Sigmoid colon (tissue), 7 donors: ENCODE results near the gene GOT1. TPM values are rescaled to one million over a fixed set of nuclear protein-coding genes. Genes with fewer than 3 reads are reported as not detected.

ENCODE experiments used
- DNase-seq: peaks from one replicate; pipeline ENCODE4 v3.0.0-alpha.2; 2019
- H3K27ac ChIP-seq, 4 donors: fragments of 200-600 bp; sonication (generic); one replicate each; pipeline ENCODE4 v1.5.1; 2016 to 2019; ENCODE audit warnings: mild to moderate bottlenecking in 1 of 4
- H3K27me3 ChIP-seq, 3 donors: fragments of 200-600 bp; sonication (generic); one replicate each; pipeline ENCODE4 v1.5.1; 2019; ENCODE audit warnings: mild to moderate bottlenecking in 1 of 3
- H3K36me3 ChIP-seq, 4 donors: fragments of 200-600 bp; sonication (generic); one replicate each; pipeline ENCODE4 v1.5.1; 2016 to 2019
- H3K4me1 ChIP-seq, 4 donors: fragments of 200-600 bp; sonication (generic); one replicate each; pipeline ENCODE4 v1.5.1; 2017 to 2019
- H3K4me3 ChIP-seq, 4 donors: fragments of 200-600 bp; sonication (generic); one replicate each; pipeline ENCODE4 v1.5.1; 2017 to 2019; ENCODE audit warnings: mild to moderate bottlenecking in 2 of 4, moderate library complexity in 1 of 4
- H3K9me3 ChIP-seq, 4 donors: fragments of 200-600 bp in 3 of 4; sonication (generic) in 3 of 4; one replicate each; pipeline versions ENCODE4 v1.5.1 to v1.6.1; 2013 to 2019
- EP300 ChIP-seq, 4 donors: sonication (generic); formaldehyde crosslinking; IDR thresholded peaks; one replicate each; pipeline ENCODE4 v1.6.1; 2017; ENCODE audit warnings: antibody characterized with exemption in 4 of 4
- POLR2A ChIP-seq, 2 donors: fragments of 450-650 bp; IDR thresholded peaks; one replicate each; pipeline ENCODE4 v1.6.1; 2016; ENCODE audit warnings: antibody characterized with exemption in 2 of 2, mild to moderate bottlenecking in 2 of 2, moderate library complexity in 2 of 2
- POLR2AphosphoS5 ChIP-seq, 4 donors: sonication (generic); formaldehyde crosslinking; IDR thresholded peaks; one replicate each; pipeline ENCODE4 v1.6.1; 2017; ENCODE audit warnings: antibody characterized with exemption in 4 of 4
- WGBS, 2 donors: extraction: QIAGEN DNeasy Blood & Tissue Kit; methylation state at CpG; one replicate each; pipeline ENCODE4 v1.1.7; 2013; 5-methylcytosine and 5-hydroxymethylcytosine counted together
- intact Hi-C: fragments of 100-400 bp; cut with DNase I; formaldehyde crosslinking; loops from one replicate; pipeline ENCODE4 v1.15.1; 2023
- polyA plus RNA-seq, 3 donors: library from polyadenylated mRNA; stranded (reverse); fragments of 200-250 nt; gene quantifications; one replicate each; pipeline ENCODE4 v1.2.3, GENCODE V29; 2013
- total RNA-seq, 4 donors: library from RNA; depleted of rRNA; stranded (reverse); fragments of >200 nt; gene quantifications; one replicate each; pipeline ENCODE4 v1.1.0, GENCODE V29; 2016
- TF ChIP-seq, protein P1 (sequence below), 4 experiments: fragments of 450-650 bp in 3 of 4; fragments of 200-600 bp in 1 of 4; IDR thresholded peaks; one replicate each; pipeline ENCODE4 v1.5.1; 2016 to 2019; ENCODE audit warnings: antibody characterized with exemption in 4 of 4, mild to moderate bottlenecking in 3 of 4, moderate library complexity in 2 of 4
- donor health status: healthy with polysubstance abuse.
- donor health status: Bipolar disorder and iron deficiency.
- donor health status: healthy.

Gene GOT1
- total and polyA plus RNA-seq, 7 donors = 13.4 to 73.5 (median 29.6) TPM

DNA sequence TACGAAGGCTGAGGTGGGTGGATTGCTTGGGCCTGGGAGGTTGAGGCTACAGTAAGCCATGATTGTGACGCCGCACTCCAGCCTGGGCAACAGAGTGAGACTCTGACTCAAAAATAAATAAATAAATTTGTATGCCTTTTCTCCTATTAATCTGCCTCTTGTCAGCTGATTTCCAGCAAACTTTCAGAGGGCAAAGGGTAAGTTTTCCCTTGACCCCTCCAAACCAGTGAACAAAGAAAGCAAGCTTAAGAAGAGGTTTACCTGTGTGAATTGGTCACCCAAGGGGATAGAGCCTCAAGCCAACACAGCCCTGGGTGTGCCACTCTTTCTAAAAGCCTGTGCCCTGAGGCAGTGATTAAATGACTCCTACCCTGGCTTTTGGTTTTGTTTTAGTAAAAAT, 30.8 kb downstream of the GOT1 start:
- H3K4me1 ChIP-seq = peaks cover 0 to 9% (median 4%) of the 10 kb centered on the region in 4 donors
- H3K27me3 ChIP-seq = no peaks in the 10 kb centered on the region
- intact Hi-C loops = no loop called here
- H3K27ac ChIP-seq = no peak overlapping the region
- WGBS, 2 donors = 96% methylated on average over 3 of the region's 3 CpGs
- H3K9me3 ChIP-seq = no peaks in the 10 kb centered on the region
- H3K36me3 ChIP-seq = peaks cover 10 to 88% (median 45%) of the 10 kb centered on the region in 4 donors
- no peak for DNase-seq
- TF ChIP-seq, protein P1, sequence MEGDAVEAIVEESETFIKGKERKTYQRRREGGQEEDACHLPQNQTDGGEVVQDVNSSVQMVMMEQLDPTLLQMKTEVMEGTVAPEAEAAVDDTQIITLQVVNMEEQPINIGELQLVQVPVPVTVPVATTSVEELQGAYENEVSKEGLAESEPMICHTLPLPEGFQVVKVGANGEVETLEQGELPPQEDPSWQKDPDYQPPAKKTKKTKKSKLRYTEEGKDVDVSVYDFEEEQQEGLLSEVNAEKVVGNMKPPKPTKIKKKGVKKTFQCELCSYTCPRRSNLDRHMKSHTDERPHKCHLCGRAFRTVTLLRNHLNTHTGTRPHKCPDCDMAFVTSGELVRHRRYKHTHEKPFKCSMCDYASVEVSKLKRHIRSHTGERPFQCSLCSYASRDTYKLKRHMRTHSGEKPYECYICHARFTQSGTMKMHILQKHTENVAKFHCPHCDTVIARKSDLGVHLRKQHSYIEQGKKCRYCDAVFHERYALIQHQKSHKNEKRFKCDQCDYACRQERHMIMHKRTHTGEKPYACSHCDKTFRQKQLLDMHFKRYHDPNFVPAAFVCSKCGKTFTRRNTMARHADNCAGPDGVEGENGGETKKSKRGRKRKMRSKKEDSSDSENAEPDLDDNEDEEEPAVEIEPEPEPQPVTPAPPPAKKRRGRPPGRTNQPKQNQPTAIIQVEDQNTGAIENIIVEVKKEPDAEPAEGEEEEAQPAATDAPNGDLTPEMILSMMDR (IDR thresholded peaks at IDR 0.05) = no peak
- no peak for TF ChIP-seq EP300 (IDR thresholded peaks at IDR 0.05)
- TF ChIP-seq POLR2AphosphoS5 (IDR thresholded peaks at IDR 0.05) = no peak
- no peak for TF ChIP-seq POLR2A (IDR thresholded peaks at IDR 0.05)
- H3K4me3 ChIP-seq = no peak overlapping the region

DNA sequence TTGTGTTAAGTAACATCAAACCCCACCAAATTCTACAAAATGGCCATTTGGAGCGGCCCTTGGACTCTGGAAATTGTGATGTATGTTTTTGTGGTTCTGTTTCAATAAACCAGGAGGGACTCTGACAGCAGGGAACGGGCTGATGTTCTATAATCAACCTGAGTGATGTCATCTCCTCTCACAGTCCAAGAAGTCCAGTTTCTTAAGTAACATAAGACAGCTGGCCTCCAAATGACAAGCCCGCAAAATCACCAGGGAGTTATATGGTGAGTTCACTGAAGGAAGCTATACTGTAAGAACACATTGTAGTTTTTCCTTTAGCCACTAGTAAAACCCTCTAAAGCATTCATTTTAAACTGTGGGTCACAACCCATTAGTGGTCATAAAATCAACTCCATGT, 34.0 kb downstream of the GOT1 start:
- peaks cover 0 to 59% (median 26%) of the 10 kb centered on the region in 4 donors for H3K36me3 ChIP-seq
- no peak overlapping the region for H3K4me3 ChIP-seq
- no peaks in the 10 kb centered on the region for H3K9me3 ChIP-seq
- intact Hi-C loops = no loop called here
- DNase-seq = no peak
- TF ChIP-seq, protein P1 (IDR thresholded peaks at IDR 0.05) = no peak
- no peak for TF ChIP-seq POLR2A (IDR thresholded peaks at IDR 0.05)
- no peak for TF ChIP-seq POLR2AphosphoS5 (IDR thresholded peaks at IDR 0.05)
- no peak for TF ChIP-seq EP300 (IDR thresholded peaks at IDR 0.05)
- 71 to 86% methylated on average over 3 of the region's 3 CpGs for WGBS, 2 donors
- H3K27me3 ChIP-seq = no peaks in the 10 kb centered on the region
- H3K27ac ChIP-seq = peak overlapping the region in 1 of 4 donors; percentile 16
- peaks cover 0 to 15% (median 4%) of the 10 kb centered on the region in 4 donors for H3K4me1 ChIP-seq

DNA sequence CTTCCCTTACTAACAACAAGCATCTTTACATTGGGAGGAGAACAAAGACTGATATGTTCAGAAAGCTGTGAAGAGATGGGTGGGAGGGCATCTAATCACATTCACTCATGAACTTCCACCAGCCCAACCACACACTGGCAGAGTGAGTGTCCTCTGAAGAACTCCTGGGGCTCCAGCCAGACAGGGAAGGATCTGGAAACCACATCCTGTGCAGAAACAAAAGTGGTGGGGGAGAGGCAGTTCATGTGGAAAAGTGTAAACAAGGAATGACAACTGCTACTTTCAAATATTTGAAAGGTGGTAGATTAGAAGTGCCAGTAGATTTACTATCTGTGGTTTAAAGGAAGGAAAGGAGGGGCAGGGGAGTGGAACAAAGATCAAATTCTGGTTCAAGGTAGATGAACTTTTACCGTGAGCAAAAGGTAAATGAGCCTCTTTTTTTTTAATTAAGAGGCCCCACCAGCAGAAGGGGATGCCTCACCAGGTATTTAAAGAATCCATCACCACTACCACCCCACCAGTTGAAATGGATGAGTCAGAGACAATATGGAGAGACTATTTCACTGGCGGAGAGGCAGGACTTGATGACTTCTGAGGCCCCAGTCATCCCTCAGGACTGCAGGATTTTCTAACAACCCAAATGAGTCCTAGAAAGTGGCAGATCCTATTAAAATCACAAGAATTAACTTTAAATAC, 34.5 kb downstream of the GOT1 start:
- WGBS, 2 donors = 53 to 54% methylated on average over 2 of the region's 2 CpGs
- TF ChIP-seq EP300 (IDR thresholded peaks at IDR 0.05) = no peak
- TF ChIP-seq, protein P1 (IDR thresholded peaks at IDR 0.05) = no peak
- no peak for TF ChIP-seq POLR2AphosphoS5 (IDR thresholded peaks at IDR 0.05)
- TF ChIP-seq POLR2A (IDR thresholded peaks at IDR 0.05) = no peak
- Histone ChIP-seq H3K36me3 (peaks cover 0 to 53% (median 24%) of the 10 kb centered on the region in 4 donors), H3K9me3 (no peaks in the 10 kb centered on the region), H3K4me3 (no peak overlapping the region), H3K27ac (peak overlapping the region in 2 of 4 donors; percentile 14 to 16), H3K27me3 (no peaks in the 10 kb centered on the region), H3K4me1 (peaks cover 0 to 15% (median 4%) of the 10 kb centered on the region in 4 donors)
- no peak for DNase-seq
- intact Hi-C loops = no loop called here

DNA sequence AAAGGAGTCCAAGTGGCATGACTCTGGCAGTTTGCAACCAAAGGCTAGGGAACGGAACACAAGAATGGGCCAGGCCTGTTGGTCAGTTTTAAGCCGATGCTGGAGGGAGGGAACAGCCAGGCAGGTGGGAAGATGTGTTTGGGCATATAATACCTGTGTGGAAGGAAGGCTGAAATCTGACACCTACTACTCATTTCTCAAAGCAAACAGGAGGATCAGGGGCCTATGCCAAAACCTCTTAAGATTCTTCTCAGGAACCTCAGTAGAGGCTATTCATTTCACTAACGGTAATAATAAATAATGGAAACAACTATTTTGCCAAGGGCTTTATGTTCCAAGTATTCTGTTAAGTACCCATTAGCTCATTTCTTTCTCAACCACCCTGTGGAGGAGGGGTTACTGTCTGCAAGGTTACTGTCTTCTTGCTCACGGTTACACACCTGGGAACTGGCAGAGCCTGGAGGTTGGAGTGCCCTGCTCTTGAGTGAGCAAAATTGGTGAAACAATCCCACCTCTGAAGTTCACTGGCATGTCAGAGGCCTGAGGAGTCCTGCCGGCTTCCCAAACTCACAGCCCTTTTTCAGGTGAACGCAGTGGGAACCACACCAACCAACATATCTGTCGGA, 35.5 kb downstream of the GOT1 start:
- peaks cover 0 to 43% (median 14%) of the 10 kb centered on the region in 4 donors for H3K36me3 ChIP-seq
- peaks cover 0 to 15% (median 4%) of the 10 kb centered on the region in 4 donors for H3K4me1 ChIP-seq
- H3K27me3 ChIP-seq = no peaks in the 10 kb centered on the region
- intact Hi-C loops = loop anchor here (5.0 kb wide), 2 partner anchors 152 to 312 kb away; no protein-coding TSS in a partner anchor
- no peaks in the 10 kb centered on the region for H3K9me3 ChIP-seq
- TF ChIP-seq POLR2AphosphoS5 (IDR thresholded peaks at IDR 0.05) = no peak
- TF ChIP-seq POLR2A (IDR thresholded peaks at IDR 0.05) = no peak
- TF ChIP-seq, protein P1 (IDR thresholded peaks at IDR 0.05) = no peak
- no peak for TF ChIP-seq EP300 (IDR thresholded peaks at IDR 0.05)
- DNase-seq = no peak
- 90 to 92% methylated on average over 7 of the region's 7 CpGs for WGBS, 2 donors
- no peak overlapping the region for H3K4me3 ChIP-seq
- no peak overlapping the region for H3K27ac ChIP-seq
